Stimulated activated CD4-positive, alpha-beta T cell treated with anti-CD3 and anti-CD28 coated beads, Interleukin-4, amount 100 ng/mL, for 1 hour (primary cell): Measurements from ENCODE around the gene LRRC1.

ENCODE experiments used
- DNase-seq: peaks from one replicate; pipeline ENCODE4 v3.0.0-alpha.2; 2020

Gene LRRC1

GRCh38 chr6:53851561-53851960 lies 56.8 kb downstream of the LRRC1 start:
- no peak for DNase-seq

- DNase-seq = no peak
Observed at GRCh38 chr6:53852805-53853204, 58.0 kb downstream of the LRRC1 start.

GRCh38 chr6:53854843-53855567 lies 60.2 kb downstream of the LRRC1 start:
- no peak for DNase-seq

GRCh38 chr6:53855940-53856339 lies 61.1 kb downstream of the LRRC1 start:
- no peak for DNase-seq

GRCh38 chr6:53857318-53858094 lies 62.7 kb downstream of the LRRC1 start:
- no peak for DNase-seq

GRCh38 chr6:53858196-53858595 lies 63.4 kb downstream of the LRRC1 start:
- no peak for DNase-seq

- no peak for DNase-seq
Observed at GRCh38 chr6:53858913-53859312, 64.1 kb downstream of the LRRC1 start.

GRCh38 chr6:53860511-53860910 lies 65.7 kb downstream of the LRRC1 start:
- DNase-seq = no peak

GRCh38 chr6:53861518-53861917 lies 66.7 kb downstream of the LRRC1 start:
- no peak for DNase-seq

GRCh38 chr6:53862662-53863462 lies 68.1 kb downstream of the LRRC1 start:
- no peak for DNase-seq

- no peak for DNase-seq
Observed at GRCh38 chr6:53864781-53865180, 70.0 kb downstream of the LRRC1 start.

- DNase-seq = no peak
Observed at GRCh38 chr6:53866226-53866625, 71.4 kb downstream of the LRRC1 start.

- DNase-seq = no peak
Observed at GRCh38 chr6:53868626-53869025, 73.8 kb downstream of the LRRC1 start.

GRCh38 chr6:53869964-53870363 lies 75.2 kb downstream of the LRRC1 start:
- no peak for DNase-seq

- no peak for DNase-seq
Observed at GRCh38 chr6:53873922-53874321, 79.1 kb downstream of the LRRC1 start.

GRCh38 chr6:53874964-53875363 lies 80.2 kb downstream of the LRRC1 start:
- no peak for DNase-seq

- DNase-seq = no peak
Observed at GRCh38 chr6:53877151-53877550, 82.3 kb downstream of the LRRC1 start.

GRCh38 chr6:53878808-53879207 lies 84.0 kb downstream of the LRRC1 start:
- DNase-seq = no peak

GRCh38 chr6:53879608-53880007 lies 84.8 kb downstream of the LRRC1 start:
- no peak for DNase-seq

GRCh38 chr6:53887316-53887715 lies 92.5 kb downstream of the LRRC1 start:
- no peak for DNase-seq

- DNase-seq = no peak
Observed at GRCh38 chr6:53888931-53889330, 94.1 kb downstream of the LRRC1 start.

GRCh38 chr6:53889365-53889764 lies 94.6 kb downstream of the LRRC1 start:
- DNase-seq = no peak

GRCh38 chr6:53892707-53893106 lies 97.9 kb downstream of the LRRC1 start:
- no peak for DNase-seq

- DNase-seq = peak; percentile 7
Observed at GRCh38 chr6:53894091-53894490, 99.3 kb downstream of the LRRC1 start.
